GM18873 (cell line): ENCODE measurements around the gene SORD.
"Not testable (repeated sequence)": the region's sequence is repeated elsewhere in the genome, so short reads cannot be mapped to it uniquely, and the experiment has no call there.

ENCODE experiments used
- ATAC-seq: cut with Tn5 transposase; IDR thresholded peaks from one replicate; pipeline ENCODE4 v1.9.1; 2021; ENCODE audit warnings: mild to moderate bottlenecking, moderate library complexity, moderate number of reproducible peaks; ENCODE audit not compliant: unreplicated experiment, low FRiP score

Gene SORD

DNA sequence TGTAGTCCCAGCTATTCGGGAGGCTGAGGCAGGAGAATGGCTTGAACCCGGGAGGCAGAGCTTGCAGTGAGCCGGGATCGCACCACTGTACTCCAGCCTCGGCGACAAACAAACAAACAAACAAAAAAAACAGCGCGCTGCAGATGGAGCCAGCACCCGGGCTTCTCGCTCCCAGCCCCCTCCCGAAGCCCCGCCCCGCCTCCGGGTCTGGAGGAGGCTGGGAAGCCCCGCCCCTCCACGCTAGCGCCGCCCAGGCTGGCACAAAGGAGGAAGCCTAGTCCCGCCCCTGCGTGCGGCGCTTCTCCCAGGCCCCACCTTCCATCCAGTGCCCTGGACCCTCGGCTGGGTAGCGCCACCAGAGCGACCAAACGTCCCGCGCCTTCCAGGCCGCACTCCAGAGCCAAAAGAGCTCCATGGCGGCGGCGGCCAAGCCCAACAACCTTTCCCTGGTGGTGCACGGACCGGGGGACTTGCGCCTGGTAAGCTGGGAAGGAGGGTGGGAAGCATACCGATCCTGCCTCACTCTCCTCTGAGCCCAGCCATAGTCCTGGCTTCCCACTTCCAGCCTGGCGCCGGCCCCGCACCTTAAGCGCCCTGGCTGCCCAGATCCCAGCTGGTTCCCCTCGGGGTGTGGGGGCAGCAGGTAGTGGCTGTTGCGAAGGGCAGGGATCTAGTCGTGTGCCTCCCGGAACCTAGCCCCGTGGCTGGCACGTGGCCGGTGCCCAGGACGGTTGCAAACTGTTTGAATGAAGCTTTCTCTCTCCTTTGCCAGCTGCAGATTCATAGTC lies at the start of gene SORD:
TSS of gene SORD (plus strand) at position 325 of the 788 bp plus-strand sequence. CDS start at position 414, 89 bp downstream.
- ATAC-seq = peak; percentile 82

DNA sequence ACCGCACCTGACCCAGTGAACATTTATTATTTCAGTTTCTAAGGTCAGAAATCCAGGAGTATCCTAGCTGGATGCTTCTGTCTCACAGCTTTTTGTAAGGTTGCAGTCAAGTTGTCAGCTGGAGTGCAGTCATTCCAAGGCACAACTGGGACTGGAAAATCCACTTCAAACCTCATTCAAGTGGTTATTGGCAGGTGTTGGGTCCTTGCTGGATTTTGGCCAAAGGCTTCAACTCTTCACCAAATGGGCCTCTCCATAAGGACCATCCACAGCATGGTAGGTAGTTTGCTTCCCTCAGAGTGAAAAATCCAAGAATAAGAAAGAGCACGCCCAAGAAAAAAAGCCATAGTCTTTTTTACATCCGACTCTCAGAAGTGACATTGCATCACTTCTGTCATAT lies 46.8 kb upstream of the SORD start:
- not testable (repeated sequence) for ATAC-seq

DNA sequence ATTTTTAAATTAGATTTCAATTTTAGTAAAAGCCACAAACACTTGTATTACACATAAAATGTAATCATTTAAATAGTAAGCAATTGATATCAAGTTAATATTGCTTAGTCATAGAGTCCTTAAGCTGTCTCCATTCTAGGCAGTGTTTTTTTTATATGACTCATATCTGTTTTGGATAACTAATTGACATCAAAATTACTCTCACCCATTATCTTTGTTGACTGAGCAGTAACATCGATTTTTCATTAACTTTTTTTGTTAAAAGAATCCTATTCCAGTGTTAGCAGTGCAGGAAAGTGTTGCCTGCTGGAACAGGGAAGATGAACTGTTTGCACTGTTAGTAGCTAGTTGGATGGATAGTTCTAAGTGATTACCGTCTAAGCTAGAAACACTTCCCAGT lies 45.2 kb upstream of the SORD start:
- ATAC-seq = not testable (repeated sequence)

DNA sequence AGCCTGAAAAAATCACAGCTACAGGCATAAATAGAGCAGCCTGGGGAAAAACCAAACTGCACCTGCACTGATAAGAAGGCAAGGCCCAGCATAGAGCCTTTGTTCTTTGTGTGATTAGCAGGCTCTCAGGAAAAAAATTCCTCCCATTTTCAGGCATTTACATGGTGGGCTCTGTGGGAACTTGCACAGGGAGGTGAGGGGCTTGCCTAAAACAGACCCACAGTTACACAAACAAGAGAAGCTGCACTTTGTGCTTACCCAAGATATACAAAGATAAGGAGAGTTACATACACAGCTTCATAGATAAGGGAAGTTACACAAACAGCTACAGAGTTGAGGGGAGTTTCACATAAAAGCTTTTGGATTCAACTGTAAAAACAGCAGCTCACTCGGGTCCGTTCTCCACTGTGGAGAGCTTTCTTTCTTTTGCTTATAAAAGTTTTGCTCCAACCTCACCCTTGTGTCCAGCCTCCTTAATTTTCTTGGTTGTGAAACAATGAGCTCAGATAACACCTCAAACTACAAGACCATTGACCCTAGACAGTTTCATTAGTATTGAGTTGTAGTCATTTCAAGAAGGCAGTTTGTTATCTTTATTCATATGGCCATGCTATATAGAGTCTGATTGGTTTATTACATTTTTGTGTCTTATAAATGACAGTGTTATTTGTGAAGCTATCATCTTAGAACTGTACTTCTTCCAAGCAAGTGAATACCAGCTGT lies 43.2 kb upstream of the SORD start:
- not testable (repeated sequence) for ATAC-seq

DNA sequence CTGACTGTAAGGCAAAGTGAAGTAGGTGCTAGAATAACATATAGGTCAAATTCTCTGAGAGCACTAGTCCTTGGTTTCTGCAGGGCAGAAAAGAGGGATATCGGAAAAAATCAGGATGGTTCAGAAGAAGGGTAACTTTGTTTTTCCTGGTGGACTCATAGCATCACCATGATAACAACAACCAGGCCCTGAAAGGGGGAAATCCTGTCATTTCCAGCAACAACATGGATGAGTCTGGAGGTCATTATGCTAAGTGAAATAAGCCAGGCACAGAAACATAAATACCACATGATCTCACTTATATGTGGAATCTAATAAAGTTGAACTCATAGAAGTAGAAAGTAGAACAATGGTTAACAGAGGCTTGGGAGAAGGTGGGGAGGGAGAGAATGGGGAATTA lies 38.9 kb upstream of the SORD start:
- not testable (repeated sequence) for ATAC-seq

DNA sequence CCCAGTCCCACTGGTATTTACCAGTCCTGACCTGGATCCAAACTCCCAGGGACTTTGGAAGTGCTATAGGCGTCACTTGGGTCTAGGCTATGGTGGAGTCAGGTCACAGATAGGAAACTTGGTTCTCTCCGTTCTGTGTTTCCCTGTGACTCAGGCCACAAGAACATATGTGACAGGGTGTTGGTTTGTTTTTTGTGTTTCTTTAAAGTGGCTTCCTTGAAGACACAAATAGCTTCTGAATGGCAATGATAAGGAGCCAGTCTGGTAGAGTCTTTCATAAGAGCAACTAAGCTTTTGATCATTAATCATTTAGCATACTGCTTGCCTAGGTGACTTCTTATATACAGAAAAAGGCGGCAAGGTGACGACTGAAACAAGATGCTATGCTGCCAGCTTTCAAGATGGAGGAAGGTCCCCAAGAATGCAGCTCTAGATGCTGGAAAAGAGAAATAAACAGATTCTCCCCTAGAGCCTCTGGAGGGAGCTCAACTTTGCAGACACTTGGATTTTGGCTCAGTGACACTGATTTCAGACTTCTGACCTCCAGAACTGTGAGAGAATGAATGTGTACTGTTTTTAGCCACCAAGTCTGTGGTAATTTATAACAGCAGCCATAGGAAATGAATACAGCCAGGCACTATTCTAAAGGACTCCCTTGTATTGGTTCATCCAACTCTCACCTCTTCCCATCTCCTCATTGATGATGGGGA lies 36.5 kb upstream of the SORD start:
- not testable (repeated sequence) for ATAC-seq

DNA sequence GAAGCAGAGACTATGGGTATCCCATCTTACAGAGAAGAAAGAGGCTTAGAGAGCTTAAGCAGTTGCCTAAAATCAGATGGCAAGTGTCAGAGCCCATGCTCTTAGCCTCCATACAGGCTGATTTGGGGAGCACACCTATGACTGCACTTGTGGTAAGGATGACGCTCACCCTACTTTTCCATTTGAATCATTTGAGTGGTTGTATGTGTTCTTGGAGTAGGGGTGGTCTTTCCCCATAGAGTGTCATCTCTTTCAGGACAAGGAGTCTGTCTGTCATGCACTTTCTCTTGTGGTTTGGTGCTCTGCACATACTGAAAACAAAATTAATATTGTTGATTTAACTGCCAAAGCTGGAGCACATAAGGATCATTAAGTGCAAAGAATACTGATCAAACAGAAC lies 35.3 kb upstream of the SORD start:
- ATAC-seq = not testable (repeated sequence)

DNA sequence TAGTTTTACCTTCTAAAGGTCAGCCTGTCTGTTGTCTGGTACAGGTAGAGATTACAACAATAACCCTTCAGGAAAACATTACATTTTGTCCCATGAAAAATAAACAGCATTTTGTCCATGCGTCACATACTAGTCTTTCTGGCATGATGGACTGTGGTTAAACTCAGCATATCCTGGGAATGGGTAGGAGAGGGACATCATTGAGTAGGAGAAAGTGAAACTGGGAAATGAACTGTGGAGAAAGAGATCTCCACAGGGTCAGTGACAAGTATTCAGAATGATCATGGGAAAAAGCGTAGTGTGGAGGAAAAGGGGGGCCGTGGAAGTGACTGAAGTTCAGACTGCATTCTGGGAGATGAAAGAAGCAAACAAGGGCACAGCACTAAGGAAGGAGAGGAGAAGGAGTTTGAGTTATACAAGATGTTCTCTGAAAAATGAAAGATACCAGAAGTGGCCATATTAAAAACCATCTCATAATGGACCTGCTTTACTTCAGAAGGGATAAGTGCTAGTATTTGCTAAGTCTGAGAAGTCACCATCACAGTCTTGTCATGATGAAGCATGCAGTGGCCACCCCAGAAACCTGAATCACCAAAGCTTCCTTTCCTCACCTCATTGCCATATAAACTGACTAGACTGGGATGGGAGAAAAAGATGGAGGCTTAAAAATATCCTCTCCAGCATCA lies 34.7 kb upstream of the SORD start:
- ATAC-seq = not testable (repeated sequence)

DNA sequence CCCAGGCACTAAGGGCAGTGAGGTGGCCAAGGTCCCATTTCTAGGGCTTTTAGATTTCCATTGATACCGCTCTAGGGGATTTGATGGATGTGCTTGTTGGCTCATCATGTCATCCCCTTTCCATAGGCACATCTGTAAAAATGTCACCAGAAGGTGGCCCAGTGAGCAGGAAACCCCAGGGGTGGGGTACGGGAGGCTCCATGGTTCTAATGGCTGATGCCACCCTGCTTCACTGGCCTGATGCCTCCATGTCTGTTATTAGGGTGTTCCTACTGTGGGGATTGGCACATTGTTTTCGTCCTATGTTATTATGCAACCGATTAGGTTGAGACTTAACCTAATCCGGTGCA lies 34.1 kb upstream of the SORD start:
- not testable (repeated sequence) for ATAC-seq

DNA sequence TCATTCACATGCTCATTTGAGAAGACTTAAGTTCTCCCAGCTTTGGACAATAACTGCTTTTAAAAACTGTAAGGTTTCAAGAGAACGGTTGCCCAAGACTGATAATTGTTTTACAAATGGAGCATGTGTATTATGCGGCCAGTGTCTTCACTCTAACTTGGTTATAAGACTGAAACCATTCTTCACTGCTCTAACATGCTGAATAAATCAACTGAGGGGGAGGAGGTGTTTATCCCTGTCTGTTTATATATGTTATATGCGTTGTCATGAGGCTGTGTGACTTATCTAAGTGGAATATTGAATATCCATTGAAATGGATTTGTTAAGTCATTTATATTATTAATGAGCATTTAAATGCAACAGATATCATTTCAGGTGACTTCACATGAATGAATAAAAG lies 25.4 kb upstream of the SORD start:
- not testable (repeated sequence) for ATAC-seq

DNA sequence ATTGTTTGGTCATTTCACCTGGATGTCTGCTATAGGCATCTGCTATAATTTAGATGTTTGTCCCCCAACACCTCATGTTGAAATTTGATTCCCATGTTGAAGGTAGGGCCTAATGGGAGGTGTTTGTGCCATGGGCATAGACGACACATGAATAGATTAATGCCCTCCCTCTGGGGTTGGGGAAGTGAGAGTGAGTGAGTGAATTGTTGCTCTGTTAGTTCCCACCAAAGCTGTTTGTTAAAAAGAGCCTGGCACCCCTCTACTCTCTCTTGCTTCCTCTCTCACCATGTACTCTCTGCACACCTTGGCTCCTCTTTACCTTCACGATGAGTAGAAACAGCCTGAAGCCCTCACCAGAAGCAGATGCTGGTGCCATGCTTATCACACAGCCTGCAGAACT lies 23.9 kb upstream of the SORD start:
- no peak for ATAC-seq

DNA sequence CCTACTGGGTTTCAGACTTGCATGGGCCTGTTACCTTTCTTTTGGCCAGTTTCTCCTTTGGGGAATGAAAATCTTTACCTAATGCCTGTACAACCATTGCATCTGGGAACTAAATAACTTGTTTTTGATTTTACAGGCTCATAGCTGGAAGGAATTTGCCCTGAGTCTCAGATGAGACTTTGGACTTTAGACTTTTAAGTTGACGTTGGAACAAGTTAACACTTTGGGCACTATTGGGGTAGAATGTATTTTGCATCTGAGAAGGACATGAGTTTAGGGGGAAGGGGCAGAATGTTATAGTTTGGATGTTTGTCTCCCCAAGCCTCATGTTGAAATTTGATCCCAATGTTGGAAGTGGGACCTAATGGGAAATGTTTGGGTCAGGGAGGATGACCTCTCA lies 21.8 kb upstream of the SORD start:
- ATAC-seq = not testable (repeated sequence)

DNA sequence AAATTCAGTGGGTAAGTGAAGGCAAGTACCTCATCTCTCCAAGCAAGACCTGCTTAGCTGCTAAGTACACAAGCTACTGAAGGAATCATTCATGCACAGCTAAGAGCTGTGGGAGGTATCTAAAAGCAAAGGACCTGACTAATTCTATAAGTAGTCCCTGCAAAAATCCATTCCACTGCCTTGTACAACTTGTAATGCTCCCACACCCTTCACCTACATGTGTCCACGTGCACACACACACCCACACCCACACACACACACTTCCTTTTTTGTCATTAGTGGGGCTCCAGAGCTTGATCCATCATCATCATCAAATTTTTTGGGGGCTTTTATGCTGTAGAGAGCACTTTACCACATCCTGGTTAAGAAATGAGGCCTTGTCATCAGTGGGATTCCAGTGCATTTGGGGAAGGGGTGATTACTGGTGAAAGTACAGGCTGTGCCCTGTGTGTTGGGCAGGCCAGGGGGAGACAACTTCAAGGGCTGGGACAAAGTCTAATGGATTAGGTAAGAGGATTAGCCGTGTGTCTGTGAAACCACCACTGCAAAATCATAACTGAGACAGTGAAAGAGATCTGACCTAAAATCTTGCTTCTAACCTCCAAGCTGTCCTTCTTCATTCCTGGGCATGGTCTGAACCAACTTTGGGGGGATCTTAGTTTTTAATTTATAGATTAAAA lies 19.1 kb upstream of the SORD start:
- not testable (repeated sequence) for ATAC-seq

DNA sequence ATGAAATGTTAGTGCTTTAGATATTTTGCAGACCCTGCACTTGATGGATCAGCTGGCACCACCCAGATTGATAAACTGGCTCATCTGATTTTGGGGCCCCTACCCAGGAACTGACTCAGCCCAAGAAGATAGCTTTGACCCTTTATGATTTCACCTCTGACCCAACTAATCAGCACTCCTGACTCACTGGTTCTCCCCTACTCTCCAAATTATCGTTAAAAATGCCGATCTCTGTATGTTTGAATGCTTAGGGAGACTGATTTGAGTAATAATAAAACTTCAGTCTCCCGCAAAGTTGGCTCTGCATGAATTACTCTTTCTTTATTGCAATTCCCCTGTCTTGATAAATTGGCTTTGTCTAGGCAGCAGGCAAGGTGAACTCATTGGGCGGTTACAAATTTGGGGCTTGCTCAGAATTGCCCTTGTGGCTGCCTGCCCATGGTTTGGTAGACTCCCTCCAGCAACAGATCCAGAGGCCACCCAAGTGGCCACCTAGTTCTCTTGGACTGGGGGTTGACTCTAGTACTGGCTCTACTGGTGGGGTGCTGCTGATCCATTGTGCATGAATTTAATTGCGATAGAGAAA lies 18.3 kb upstream of the SORD start:
- not testable (repeated sequence) for ATAC-seq

DNA sequence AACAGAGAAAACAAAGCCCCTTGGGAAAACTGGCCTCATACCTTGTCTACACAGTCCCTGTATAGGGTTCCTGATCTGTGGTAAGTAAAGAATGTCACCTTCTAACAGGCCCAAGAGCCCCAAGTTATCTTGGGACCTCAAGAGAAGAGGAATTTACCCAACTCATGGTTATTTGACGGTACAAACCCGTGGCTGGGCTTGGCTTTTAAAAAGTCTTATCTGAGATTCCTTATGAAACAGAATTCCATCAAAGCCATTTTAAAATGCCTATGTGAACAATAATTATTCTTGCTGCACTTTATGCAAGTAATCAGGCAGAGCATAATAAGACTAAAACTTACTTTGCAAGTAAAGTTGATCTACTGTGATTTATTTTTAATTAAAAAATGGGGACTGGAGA lies 13.9 kb upstream of the SORD start:
- ATAC-seq = no peak

DNA sequence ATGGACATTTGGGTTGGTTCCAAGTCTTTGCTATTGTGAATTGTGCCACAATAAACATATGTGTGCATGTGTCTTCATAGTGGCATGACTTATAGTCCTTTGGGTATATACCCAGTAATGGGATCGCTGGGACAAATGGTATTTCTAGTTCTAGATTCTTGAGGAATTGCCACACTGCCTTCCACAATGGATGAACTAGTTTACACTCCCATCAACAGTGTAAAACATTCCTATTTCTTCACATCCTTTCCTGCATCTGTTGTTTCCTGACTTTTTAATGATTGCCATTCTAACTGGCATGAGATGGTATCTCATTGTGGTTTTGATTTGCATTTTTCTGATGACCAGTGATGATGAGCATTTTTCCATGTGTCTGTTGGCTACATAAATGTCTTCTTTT lies 7.9 kb upstream of the SORD start:
- ATAC-seq = not testable (repeated sequence)

DNA sequence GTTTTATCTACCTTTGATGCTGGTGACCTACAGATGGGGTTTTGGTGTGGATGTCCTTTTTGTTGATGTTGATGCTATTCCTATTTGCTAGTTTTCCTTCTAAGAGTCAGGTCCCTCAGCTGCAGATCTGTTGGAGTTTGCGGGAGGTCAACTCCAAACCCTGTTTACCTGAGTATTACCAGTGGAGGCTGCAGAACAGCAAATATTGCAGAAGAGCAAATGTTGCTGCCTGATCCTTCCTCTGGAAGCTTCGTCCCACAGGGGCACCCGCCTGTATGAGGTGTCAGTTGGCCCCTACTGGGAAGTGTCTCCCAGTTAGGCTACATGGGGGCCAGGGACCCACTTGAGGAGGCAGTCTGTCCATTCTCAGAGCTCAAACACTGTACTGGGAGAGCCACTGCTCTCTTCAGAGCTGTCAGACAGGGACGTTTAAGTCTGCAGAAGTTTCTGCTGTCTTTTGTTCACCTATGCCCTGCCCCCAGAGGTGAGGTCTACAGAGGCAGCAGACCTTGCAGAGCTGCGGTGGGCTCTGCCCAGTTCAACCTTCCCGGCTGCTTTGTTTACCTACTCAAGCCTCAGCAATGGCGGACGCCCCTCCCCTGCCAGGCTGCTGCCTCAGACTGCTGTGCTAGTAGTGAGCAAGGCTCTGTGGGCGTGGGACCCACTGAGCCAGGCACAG lies 2.6 kb upstream of the SORD start:
- ATAC-seq = not testable (repeated sequence)

DNA sequence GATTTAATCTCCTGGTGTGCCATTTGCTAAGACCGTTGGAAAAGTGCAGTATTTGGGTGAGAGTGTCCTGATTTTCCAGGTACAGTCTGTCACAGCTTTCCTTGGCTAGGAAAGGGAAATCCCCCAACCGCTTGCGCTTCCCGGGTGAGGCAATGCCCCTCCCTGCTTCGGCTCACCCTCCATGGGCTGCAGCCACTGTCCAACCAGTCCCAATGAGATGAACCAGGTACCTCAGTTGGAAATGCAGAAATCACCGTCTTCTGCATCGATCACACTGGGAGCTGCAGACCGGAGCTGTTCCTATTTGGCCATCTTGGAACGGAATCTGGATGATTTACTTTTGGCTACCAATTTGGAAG lies 2.1 kb upstream of the SORD start:
- not testable (repeated sequence) for ATAC-seq

DNA sequence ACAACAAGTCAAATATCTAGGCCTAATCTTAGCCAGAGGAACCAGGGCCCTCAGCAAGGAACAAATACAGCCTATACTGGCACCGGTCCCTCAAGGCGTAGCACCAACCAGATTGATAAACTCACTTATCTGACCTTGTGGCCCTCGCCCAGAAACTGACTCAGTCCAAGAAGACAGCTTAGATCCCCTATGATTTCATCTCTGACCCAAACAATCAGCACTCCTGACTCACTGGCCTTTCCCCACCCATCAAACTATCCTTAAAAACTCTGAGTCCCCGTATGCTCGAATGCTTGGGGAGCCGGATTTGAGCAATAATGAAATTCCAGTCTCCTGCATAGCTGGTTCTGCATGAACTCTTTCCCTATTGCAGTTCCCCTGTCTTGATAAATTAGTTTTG lies 1.6 kb upstream of the SORD start:
- ATAC-seq = no peak
